Activated naive CD4-positive, alpha-beta T cell treated with anti-CD3 and anti-CD28 coated beads for 36 hours (primary cell): ENCODE results near the gene SNRPA1. TPM values are rescaled to one million over a fixed set of nuclear protein-coding genes. Genes with fewer than 3 reads are reported as not detected.
A peak's percentile ranks its signal among the peaks of the same experiment; 100 is the strongest.

ENCODE experiments used
- CTCF ChIA-PET: fragments of 350-600 bp; sonication (Branson Sonifier 250); formaldehyde crosslinking; loops from one replicate; lab custom pipeline; 2021; ENCODE audit warnings: antibody characterized with exemption; lab: Charles Lee
- DNase-seq: peaks from one replicate; pipeline ENCODE4 v3.0.0-alpha.2; 2020
- H3K27ac Mint-ChIP-seq: one replicate; pipeline ENCODE4 v1.8.0; 2021; ENCODE audit warnings: mild to moderate bottlenecking, mixed read lengths
- H3K27me3 Mint-ChIP-seq: one replicate; pipeline ENCODE4 v1.8.0; 2021; ENCODE audit warnings: low read depth, mixed read lengths
- H3K36me3 Mint-ChIP-seq: one replicate; pipeline ENCODE4 v1.8.0; 2021; ENCODE audit warnings: low read depth, mixed read lengths
- H3K4me1 Mint-ChIP-seq: one replicate; pipeline ENCODE4 v1.8.0; 2021; ENCODE audit warnings: low read depth, mixed read lengths
- H3K4me3 Mint-ChIP-seq: one replicate; pipeline ENCODE4 v1.8.0; 2021; ENCODE audit warnings: mild to moderate bottlenecking, moderate library complexity, mixed read lengths
- H3K9me3 Mint-ChIP-seq: one replicate; pipeline ENCODE4 v1.8.0; 2021; ENCODE audit warnings: mixed read lengths
- intact Hi-C: fragments of 100-400 bp; cut with micrococcal nuclease; formaldehyde crosslinking; loops from one replicate; pipeline ENCODE4 v1.15.1; 2023
- total RNA-seq, 2 experiments: library from RNA; stranded (reverse); gene quantifications; one replicate each; pipeline ENCODE4 v1.2.3, GENCODE V29; 2021

The SNRPA1 gene
- total RNA-seq, 2 experiments from 2014 or later = 205 to 212 TPM

DNA sequence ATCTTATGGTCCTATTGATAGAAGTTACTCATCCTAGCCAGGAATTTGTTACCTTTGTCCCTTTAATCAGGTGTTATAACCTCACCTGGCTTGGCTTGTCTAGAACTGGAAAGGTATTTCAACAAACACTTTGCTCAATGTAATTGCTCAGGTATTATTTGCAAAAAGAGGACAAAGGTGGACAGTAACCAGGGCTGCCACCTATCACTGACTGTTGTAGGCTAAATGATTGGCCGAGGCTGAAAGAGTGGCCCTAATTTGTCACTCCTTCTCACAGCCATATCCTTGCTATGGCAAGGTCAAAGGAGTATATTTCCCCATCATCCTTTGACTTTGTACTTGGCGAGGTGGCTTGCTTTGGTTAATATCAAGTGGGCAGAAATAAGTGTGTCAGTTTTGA lies 15.0 kb downstream of the SNRPA1 start:
- no peak for DNase-seq
- H3K4me3 Mint-ChIP-seq = no peak overlapping the region
- intact Hi-C loops = no loop called here
- no peaks in the 10 kb centered on the region for H3K27me3 Mint-ChIP-seq
- H3K9me3 Mint-ChIP-seq = no peaks in the 10 kb centered on the region
- H3K27ac Mint-ChIP-seq = no peak overlapping the region
- CTCF ChIA-PET = interaction anchor here (1.0 kb wide), 1 partner anchor 8 kb away, joined by 3 read pairs; no protein-coding TSS in a partner anchor
- peaks cover 23% of the 10 kb centered on the region for H3K36me3 Mint-ChIP-seq
- peaks cover 17% of the 10 kb centered on the region for H3K4me1 Mint-ChIP-seq

GRCh38 chr15:101277943-101278564 lies 17.0 kb downstream of the SNRPA1 start:
- Mint-ChIP-seq H3K36me3 (peaks cover 27% of the 10 kb centered on the region), H3K4me1 (peaks cover 21% of the 10 kb centered on the region), H3K4me3 (peak overlapping the region; percentile 74), H3K9me3 (no peaks in the 10 kb centered on the region), H3K27me3 (no peaks in the 10 kb centered on the region), H3K27ac (no peak overlapping the region)
- intact Hi-C loops = loop anchor here (1.0 to 5.0 kb wide), 3 partner anchors 17 to 374 kb away; partner anchors contain the start of genes SNRPA1 and TM2D3
- CTCF ChIA-PET = interaction anchor here (0.7 to 0.8 kb wide), 2 partner anchors 10 to 11 kb away, joined by 3 to 4 read pairs; no protein-coding TSS in a partner anchor
- DNase-seq = no peak

GRCh38 chr15:101277038-101277822 lies 17.8 kb downstream of the SNRPA1 start, which contains the start of gene SELENOS:
Gene SELENOS, minus strand, starts transcription at chr15:101277485. Its CDS starts 68 bp downstream, at chr15:101277417.
- intact Hi-C loops = loop anchor here (1.0 to 5.0 kb wide), 3 partner anchors 18 to 375 kb away; partner anchors contain the start of genes SNRPA1 and TM2D3
- Mint-ChIP-seq H3K4me3 (peak within 1 kb of the TSS; percentile 90), H3K27me3 (no peaks in the 10 kb centered on the region), H3K9me3 (no peaks in the 10 kb centered on the region), H3K27ac (peak within 1 kb of the TSS; percentile 54), H3K4me1 (peaks cover 21% of the 10 kb centered on the region), H3K36me3 (peaks cover 25% of the 10 kb centered on the region)
- peak; percentile 85 for DNase-seq
- CTCF ChIA-PET = no interaction called here

DNA sequence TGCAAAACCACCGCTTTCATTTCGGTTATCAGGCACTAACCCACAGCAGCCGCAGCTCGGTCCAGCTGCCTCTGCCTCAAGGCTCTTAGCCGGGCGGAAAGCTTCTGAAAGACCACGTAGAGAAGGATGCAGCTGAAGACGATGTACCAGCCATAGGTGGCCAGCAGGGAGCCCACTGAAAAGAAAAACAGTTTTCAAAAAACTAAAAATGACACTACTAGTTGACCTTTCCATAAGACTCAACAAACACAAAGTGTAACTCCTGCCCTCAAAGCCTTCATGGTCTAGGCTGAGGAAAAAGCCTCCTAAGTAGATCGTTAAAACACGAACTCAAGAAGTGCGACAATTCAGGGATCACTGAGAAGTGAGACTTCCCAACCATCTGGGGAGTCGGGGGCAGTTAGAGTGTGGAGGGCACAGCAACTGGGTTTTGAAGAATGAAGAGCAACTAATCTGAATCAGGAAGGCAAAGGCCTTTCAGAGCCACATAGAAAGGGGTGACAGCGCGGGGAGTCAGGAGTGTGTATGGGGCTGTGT lies 18.5 kb downstream of the SNRPA1 start:
- H3K36me3 Mint-ChIP-seq = peaks cover 24% of the 10 kb centered on the region

GRCh38 chr15:101275018-101275417 lies 20.0 kb downstream of the SNRPA1 start:
- H3K36me3 Mint-ChIP-seq = peaks cover 24% of the 10 kb centered on the region
- H3K27ac Mint-ChIP-seq = peak overlapping the region; percentile 34
- intact Hi-C loops = loop anchor here (5.0 kb wide), 2 partner anchors 258 to 377 kb away; partner anchors contain the start of gene TM2D3
- H3K4me3 Mint-ChIP-seq = no peak overlapping the region
- H3K9me3 Mint-ChIP-seq = no peaks in the 10 kb centered on the region
- H3K27me3 Mint-ChIP-seq = no peaks in the 10 kb centered on the region
- CTCF ChIA-PET = interaction anchor here (0.8 to 1.3 kb wide), 5 partner anchors 15 to 254 kb away, joined by 3 to 4 read pairs (median 3); no protein-coding TSS in a partner anchor
- DNase-seq = no peak
- H3K4me1 Mint-ChIP-seq = peaks cover 21% of the 10 kb centered on the region

More for the DNA sequence above, 18.5 kb downstream of the SNRPA1 start:
- Mint-ChIP-seq H3K27ac (peak overlapping the region; percentile 54), H3K9me3 (no peaks in the 10 kb centered on the region), H3K27me3 (no peaks in the 10 kb centered on the region), H3K4me1 (peaks cover 21% of the 10 kb centered on the region), H3K4me3 (peak overlapping the region; percentile 90)
- CTCF ChIA-PET = interaction anchor here (0.7 to 1.1 kb wide), 4 partner anchors 9 to 383 kb away, joined by 3 read pairs; no protein-coding TSS in a partner anchor
- DNase-seq = no peak
- intact Hi-C loops = loop anchor here (1.0 to 5.0 kb wide), 3 partner anchors 19 to 376 kb away; partner anchors contain the start of genes SNRPA1 and TM2D3

- Mint-ChIP-seq H3K4me1 (peaks cover 21% of the 10 kb centered on the region), H3K36me3 (peaks cover 27% of the 10 kb centered on the region), H3K27ac (no peak overlapping the region), H3K9me3 (no peaks in the 10 kb centered on the region), H3K27me3 (no peaks in the 10 kb centered on the region), H3K4me3 (no peak overlapping the region)
- CTCF ChIA-PET = interaction anchor here (0.6 to 1.4 kb wide), 6 partner anchors 15 to 265 kb away, joined by 3 to 5 read pairs (median 3); no protein-coding TSS in a partner anchor
- DNase-seq = no peak
- intact Hi-C loops = no loop called here
Observed at GRCh38 chr15:101273534-101273933, 21.5 kb downstream of the SNRPA1 start.

GRCh38 chr15:101272584-101272983 lies 22.5 kb downstream of the SNRPA1 start:
- Mint-ChIP-seq H3K27ac (no peak overlapping the region), H3K36me3 (peaks cover 27% of the 10 kb centered on the region), H3K27me3 (no peaks in the 10 kb centered on the region), H3K4me3 (no peak overlapping the region), H3K4me1 (peaks cover 15% of the 10 kb centered on the region), H3K9me3 (no peaks in the 10 kb centered on the region)
- no peak for DNase-seq
- CTCF ChIA-PET = interaction anchor here (0.8 to 1.2 kb wide), 2 partner anchors 178 to 264 kb away, joined by 3 to 4 read pairs; no protein-coding TSS in a partner anchor
- intact Hi-C loops = no loop called here

DNA sequence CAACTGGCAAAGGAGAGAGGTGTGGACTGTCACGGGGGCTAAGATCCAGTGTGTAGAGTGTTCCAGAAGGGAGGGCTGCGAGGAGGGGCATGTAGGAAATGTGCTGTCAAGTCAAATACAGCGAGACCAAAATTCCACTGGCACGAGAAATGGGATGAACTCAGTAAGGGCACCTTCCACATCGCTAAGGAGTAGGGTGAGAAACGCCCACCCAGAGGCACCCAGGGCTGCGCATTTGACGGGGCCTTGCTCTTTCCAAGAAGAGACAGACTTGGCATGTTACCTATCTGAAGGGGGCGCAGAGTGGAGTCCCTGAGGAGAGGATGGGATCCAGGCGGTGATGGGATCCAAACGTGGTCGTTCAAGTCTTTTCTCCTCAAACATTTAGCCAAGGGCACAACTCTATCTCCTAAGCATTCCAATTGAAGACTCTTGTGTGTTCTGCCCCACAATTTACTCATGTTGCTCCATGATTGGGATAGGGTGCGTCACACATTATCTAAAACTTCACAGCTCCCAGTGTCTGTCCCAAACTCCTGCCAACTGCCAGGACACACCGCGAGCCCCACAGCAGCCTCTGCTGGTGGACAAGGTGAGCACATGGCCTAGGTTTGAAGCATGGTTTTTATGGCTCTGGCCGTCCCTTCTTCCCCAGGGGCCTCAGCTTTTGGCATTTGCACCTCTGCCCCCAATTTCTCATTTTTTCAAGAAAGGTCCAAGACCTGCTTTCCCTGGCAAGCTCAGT lies 25.4 kb downstream of the SNRPA1 start:
- H3K36me3 Mint-ChIP-seq = peaks cover 23% of the 10 kb centered on the region
- CTCF ChIA-PET = interaction anchor here (1.0 to 1.1 kb wide), 2 partner anchors 254 to 261 kb away, joined by 4 to 5 read pairs; no protein-coding TSS in a partner anchor
- H3K4me1 Mint-ChIP-seq = peaks cover under 1% of the 10 kb centered on the region
- no peaks in the 10 kb centered on the region for H3K9me3 Mint-ChIP-seq
- H3K4me3 Mint-ChIP-seq = no peak overlapping the region
- intact Hi-C loops = no loop called here
- no peak overlapping the region for H3K27ac Mint-ChIP-seq
- H3K27me3 Mint-ChIP-seq = no peaks in the 10 kb centered on the region
- no peak for DNase-seq

- no peak overlapping the region for H3K4me3 Mint-ChIP-seq
- no peaks in the 10 kb centered on the region for H3K27me3 Mint-ChIP-seq
- no peaks in the 10 kb centered on the region for H3K9me3 Mint-ChIP-seq
- no peak overlapping the region for H3K27ac Mint-ChIP-seq
- intact Hi-C loops = no loop called here
- DNase-seq = no peak
- H3K4me1 Mint-ChIP-seq = peaks cover 2% of the 10 kb centered on the region
- peaks cover 10% of the 10 kb centered on the region for H3K36me3 Mint-ChIP-seq
- CTCF ChIA-PET = interaction anchor here (0.6 to 2.1 kb wide), 8 partner anchors 8 to 387 kb away, joined by 3 to 10 read pairs (median 3); no protein-coding TSS in a partner anchor
Observed at GRCh38 chr15:101267320-101268104, 27.5 kb downstream of the SNRPA1 start.

DNA sequence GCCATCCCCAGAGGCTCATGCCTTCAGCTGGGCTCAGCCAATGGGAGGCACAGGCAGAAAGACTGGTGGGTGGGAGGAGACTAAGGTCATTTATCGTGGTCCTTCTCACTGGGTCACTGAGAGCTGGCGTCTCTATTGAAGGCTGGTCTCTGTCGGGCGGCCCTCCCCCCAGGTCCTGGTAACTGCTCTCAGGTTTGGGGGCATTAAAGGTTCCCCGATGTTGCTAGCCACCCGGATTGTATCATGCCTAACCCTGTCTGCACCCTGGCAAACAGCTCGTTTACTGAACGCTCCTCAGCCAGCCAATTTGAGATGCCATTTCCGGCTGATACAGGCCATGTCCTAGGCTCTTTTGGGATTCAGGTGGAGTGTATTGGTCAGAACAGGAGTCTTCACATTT lies 28.3 kb downstream of the SNRPA1 start:
- Mint-ChIP-seq H3K9me3 (no peaks in the 10 kb centered on the region), H3K4me3 (no peak overlapping the region), H3K36me3 (peaks cover 9% of the 10 kb centered on the region), H3K27ac (no peak overlapping the region), H3K4me1 (peaks cover 2% of the 10 kb centered on the region), H3K27me3 (no peaks in the 10 kb centered on the region)
- DNase-seq = no peak
- intact Hi-C loops = no loop called here
- CTCF ChIA-PET = interaction anchor here (0.6 to 2.1 kb wide), 3 partner anchors 9 to 258 kb away, joined by 3 to 10 read pairs (median 9); no protein-coding TSS in a partner anchor

DNA sequence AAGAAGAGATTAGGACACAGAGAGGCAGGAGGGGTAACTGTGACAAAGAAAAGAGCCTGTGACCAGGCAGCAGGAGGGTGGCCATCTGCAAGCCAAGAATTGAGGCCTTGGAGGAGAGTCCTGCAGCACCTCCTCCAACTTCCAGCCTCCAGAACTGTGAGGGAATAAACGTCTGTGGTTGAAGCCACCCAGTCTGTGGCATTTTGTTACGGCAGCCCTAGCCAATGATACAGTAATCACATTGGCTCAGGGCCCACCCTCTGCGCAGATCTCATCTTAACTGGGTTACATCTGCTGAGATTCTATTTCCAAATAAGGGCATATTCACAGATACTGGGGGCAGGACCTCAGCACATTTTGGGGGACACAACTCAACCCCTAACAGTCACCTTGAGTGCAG lies 29.0 kb downstream of the SNRPA1 start:
- Mint-ChIP-seq H3K9me3 (no peaks in the 10 kb centered on the region), H3K27me3 (no peaks in the 10 kb centered on the region), H3K36me3 (peaks cover 4% of the 10 kb centered on the region), H3K4me3 (no peak overlapping the region), H3K4me1 (peaks cover 2% of the 10 kb centered on the region), H3K27ac (no peak overlapping the region)
- intact Hi-C loops = no loop called here
- no peak for DNase-seq
- CTCF ChIA-PET = no interaction called here
